Endodermal cell (in vitro differentiated cells): Measurements from ENCODE around the gene FAM3C. TPM values are rescaled to one million over a fixed set of nuclear protein-coding genes. Genes with fewer than 3 reads are reported as not detected.

Experiments used
- DNase-seq: peaks from one replicate; pipeline ENCODE4 v3.0.0-alpha.2; 2017
- H3K27ac ChIP-seq: 2 replicates; pipeline ENCODE4 v1.5.1; 2013; ENCODE audit warnings: mild to moderate bottlenecking, low read depth, low read length, moderate library complexity
- H3K27me3 ChIP-seq: 2 replicates; pipeline ENCODE4 v1.6.1; 2013; ENCODE audit warnings: mild to moderate bottlenecking, low read length, moderate library complexity; ENCODE audit not compliant: insufficient read depth, control insufficient read depth, poor library complexity, severe bottlenecking
- H3K36me3 ChIP-seq: 2 replicates; pipeline ENCODE4 v1.7.0; 2013; ENCODE audit warnings: mild to moderate bottlenecking, low read length, moderate library complexity; ENCODE audit not compliant: control insufficient read depth, insufficient read depth
- H3K4me1 ChIP-seq: one replicate; pipeline ENCODE4 v1.7.0; 2013; ENCODE audit warnings: low read length; ENCODE audit not compliant: control insufficient read depth, insufficient read depth
- H3K4me3 ChIP-seq: 2 replicates; pipeline ENCODE4 v1.5.1; 2013; ENCODE audit warnings: mild to moderate bottlenecking, low read length, moderate library complexity
- H3K9ac ChIP-seq: 2 replicates; pipeline ENCODE4 v1.6.1; 2013; ENCODE audit warnings: mild to moderate bottlenecking, low read length, moderate library complexity; ENCODE audit not compliant: poor library complexity, severe bottlenecking; ENCODE audit errors: extremely low read depth
- H3K9me3 ChIP-seq: 2 replicates; pipeline ENCODE4 v1.6.1; 2013; ENCODE audit warnings: mild to moderate bottlenecking, low read length, moderate library complexity; ENCODE audit not compliant: control insufficient read depth
- H3K27ac Mint-ChIP-seq: 2 replicates; pipeline ENCODE4 v1.8.0; 2020; ENCODE audit warnings: mixed read lengths
- H3K27me3 Mint-ChIP-seq: 2 replicates; pipeline ENCODE4 v1.8.0; 2021; ENCODE audit warnings: mild to moderate bottlenecking, mixed read lengths; ENCODE audit not compliant: insufficient read depth
- H3K36me3 Mint-ChIP-seq: 2 replicates; pipeline ENCODE4 v1.8.0; 2020; ENCODE audit warnings: low read depth, mixed read lengths
- H3K4me1 Mint-ChIP-seq: 2 replicates; pipeline ENCODE4 v1.8.0; 2020; ENCODE audit warnings: mixed read lengths
- H3K4me3 Mint-ChIP-seq: 2 replicates; pipeline ENCODE4 v1.8.0; 2020; ENCODE audit warnings: mild to moderate bottlenecking, moderate library complexity, mixed read lengths
- H3K9me3 Mint-ChIP-seq: 2 replicates; pipeline ENCODE4 v1.8.0; 2020; ENCODE audit warnings: mild to moderate bottlenecking, mixed read lengths
- WGBS, 2 experiments: methylation state at CpG; one replicate each; pipeline versions ENCODE4 v1.1.5 to v1.1.7; 2013; ENCODE audit warnings: missing lambda C conversion rate in 2 of 2, mixed read lengths in 1 of 2; ENCODE audit not compliant: insufficient coverage in 1 of 2, insufficient read length in 1 of 2; 5-methylcytosine and 5-hydroxymethylcytosine counted together
- total RNA-seq, 2 donors: library from RNA; stranded (reverse); fragmentation: NEBNext Ultra II Directional in 1 of 2; extraction: Animal tissue kit (Norgen Biotek cat#: 25700) in 1 of 2; gene quantifications; 2 replicates in 1 of 2; 3 replicates in 1 of 2; pipeline ENCODE4 v1.2.1, GENCODE V29; 2021
- TF ChIP-seq, protein P1 (sequence below): fragments of 200-600 bp; sonication (generic); conservative IDR thresholded peaks from 2 replicates; pipeline ENCODE4 v1.5.0; 2021; ENCODE audit warnings: antibody characterized with exemption, mild to moderate bottlenecking

FAM3C gene
- total RNA-seq, 2 donors from 2014 or later: 61.3 to 61.5 TPM

DNA sequence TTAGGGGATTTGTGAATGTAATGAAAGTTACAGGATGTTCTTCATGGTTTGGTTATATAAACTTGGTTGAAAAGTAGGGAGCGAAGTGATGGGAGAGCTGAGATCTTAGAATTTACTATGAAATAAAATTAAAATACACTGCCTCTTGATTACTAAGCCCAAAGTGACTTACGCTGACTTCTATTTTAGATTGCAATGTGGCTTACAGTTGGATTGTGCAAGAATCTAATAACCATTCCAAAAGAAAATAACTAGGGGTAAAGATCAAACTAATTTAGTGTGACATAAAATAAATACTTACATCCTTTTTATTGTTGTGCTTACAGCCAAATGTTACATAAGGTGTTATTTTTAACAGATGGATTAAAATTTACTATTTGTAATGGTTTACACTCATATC, 52.0 kb downstream of the FAM3C start:
- TF ChIP-seq, protein P1, sequence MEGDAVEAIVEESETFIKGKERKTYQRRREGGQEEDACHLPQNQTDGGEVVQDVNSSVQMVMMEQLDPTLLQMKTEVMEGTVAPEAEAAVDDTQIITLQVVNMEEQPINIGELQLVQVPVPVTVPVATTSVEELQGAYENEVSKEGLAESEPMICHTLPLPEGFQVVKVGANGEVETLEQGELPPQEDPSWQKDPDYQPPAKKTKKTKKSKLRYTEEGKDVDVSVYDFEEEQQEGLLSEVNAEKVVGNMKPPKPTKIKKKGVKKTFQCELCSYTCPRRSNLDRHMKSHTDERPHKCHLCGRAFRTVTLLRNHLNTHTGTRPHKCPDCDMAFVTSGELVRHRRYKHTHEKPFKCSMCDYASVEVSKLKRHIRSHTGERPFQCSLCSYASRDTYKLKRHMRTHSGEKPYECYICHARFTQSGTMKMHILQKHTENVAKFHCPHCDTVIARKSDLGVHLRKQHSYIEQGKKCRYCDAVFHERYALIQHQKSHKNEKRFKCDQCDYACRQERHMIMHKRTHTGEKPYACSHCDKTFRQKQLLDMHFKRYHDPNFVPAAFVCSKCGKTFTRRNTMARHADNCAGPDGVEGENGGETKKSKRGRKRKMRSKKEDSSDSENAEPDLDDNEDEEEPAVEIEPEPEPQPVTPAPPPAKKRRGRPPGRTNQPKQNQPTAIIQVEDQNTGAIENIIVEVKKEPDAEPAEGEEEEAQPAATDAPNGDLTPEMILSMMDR: no peak
- no peaks in the 10 kb centered on the region for H3K27me3 ChIP-seq
- H3K36me3 Mint-ChIP-seq: peaks cover 20% of the 10 kb centered on the region
- H3K9me3 Mint-ChIP-seq: no peaks in the 10 kb centered on the region
- H3K4me3 Mint-ChIP-seq: no peak overlapping the region
- no peaks in the 10 kb centered on the region for H3K9me3 ChIP-seq
- H3K9ac ChIP-seq: no peak overlapping the region
- no peak overlapping the region for H3K4me3 ChIP-seq
- no peak overlapping the region for H3K27ac Mint-ChIP-seq
- no peak overlapping the region for H3K27ac ChIP-seq
- DNase-seq: no peak
- WGBS, 2 experiments: 100% methylated on average over 1 of the region's 2 CpGs; no CpG with 5 or more reads in 1 of the 2 experiments
- peaks cover 20% of the 10 kb centered on the region for H3K36me3 ChIP-seq
- H3K27me3 Mint-ChIP-seq: no peaks in the 10 kb centered on the region
- no peaks in the 10 kb centered on the region for H3K4me1 ChIP-seq
- no peaks in the 10 kb centered on the region for H3K4me1 Mint-ChIP-seq

DNA sequence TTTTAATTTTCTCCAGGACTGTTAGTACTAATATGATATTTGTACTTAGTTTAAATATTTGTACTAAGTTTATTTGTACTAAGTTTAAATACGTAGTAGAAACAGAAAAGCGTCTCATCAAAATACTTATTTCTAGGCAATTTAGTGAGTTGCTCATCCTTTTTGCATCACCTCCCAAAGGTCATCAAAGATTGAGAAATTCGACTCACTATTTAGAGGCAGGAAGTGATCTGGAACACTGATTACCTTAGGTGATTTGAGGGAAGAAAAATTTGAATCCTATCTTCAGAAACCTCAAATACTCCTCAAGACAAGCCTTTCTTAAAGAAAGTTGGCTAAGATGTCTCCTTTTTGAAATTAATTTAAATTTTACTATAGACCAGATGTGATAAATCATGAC, 52.8 kb downstream of the FAM3C start:
- Histone ChIP-seq H3K27ac (no peak overlapping the region), H3K4me1 (no peaks in the 10 kb centered on the region), H3K4me3 (no peak overlapping the region), H3K9me3 (no peaks in the 10 kb centered on the region), H3K9ac (no peak overlapping the region), H3K27me3 (no peaks in the 10 kb centered on the region), H3K36me3 (peaks cover 20% of the 10 kb centered on the region)
- Mint-ChIP-seq H3K36me3 (peaks cover 20% of the 10 kb centered on the region), H3K27ac (no peak overlapping the region), H3K4me3 (no peak overlapping the region), H3K4me1 (no peaks in the 10 kb centered on the region), H3K9me3 (no peaks in the 10 kb centered on the region), H3K27me3 (no peaks in the 10 kb centered on the region)
- TF ChIP-seq, protein P1: no peak
- 94 to 100% methylated on average over 2 to 3 of the region's 3 CpGs for WGBS, 2 experiments
- DNase-seq: no peak

DNA sequence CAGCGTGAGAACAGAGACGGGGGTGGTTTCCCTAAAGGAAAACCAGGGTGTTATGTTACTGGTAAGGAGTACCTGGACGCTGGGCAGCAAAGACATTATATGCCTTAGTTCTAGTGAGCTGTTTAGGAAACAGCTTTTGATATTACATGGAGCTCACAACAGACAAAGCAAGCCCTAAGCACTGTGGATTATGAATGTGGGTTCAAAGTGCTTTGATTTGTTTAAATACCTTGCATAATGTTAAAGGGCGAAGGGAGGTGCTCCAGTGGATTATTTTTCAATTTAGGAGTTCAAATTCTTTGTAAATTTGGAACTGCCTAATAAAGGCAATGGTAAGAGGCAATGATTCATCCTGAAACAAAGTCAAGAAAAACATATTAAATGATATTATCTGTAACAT, 53.5 kb downstream of the FAM3C start:
- H3K27ac ChIP-seq: no peak overlapping the region
- peaks cover 20% of the 10 kb centered on the region for H3K36me3 ChIP-seq
- no peak overlapping the region for H3K9ac ChIP-seq
- no peaks in the 10 kb centered on the region for H3K9me3 ChIP-seq
- H3K4me3 ChIP-seq: no peak overlapping the region
- no peaks in the 10 kb centered on the region for H3K4me1 ChIP-seq
- H3K36me3 Mint-ChIP-seq: peaks cover 20% of the 10 kb centered on the region
- H3K27me3 ChIP-seq: no peaks in the 10 kb centered on the region
- H3K27me3 Mint-ChIP-seq: no peaks in the 10 kb centered on the region
- WGBS, 2 experiments: 96 to 98% methylated on average over 4 of the region's 4 CpGs
- H3K4me3 Mint-ChIP-seq: no peak overlapping the region
- DNase-seq: no peak
- no peaks in the 10 kb centered on the region for H3K4me1 Mint-ChIP-seq
- H3K27ac Mint-ChIP-seq: no peak overlapping the region
- TF ChIP-seq, protein P1: no peak
- no peaks in the 10 kb centered on the region for H3K9me3 Mint-ChIP-seq
